H54 (cell line): ENCODE measurements around the gene ABCA4.

ENCODE experiments used
- DNase-seq: peaks from one replicate; pipeline ENCODE4 v3.0.0; 2011; ENCODE audit warnings: low spot score, mixed read lengths; ENCODE audit not compliant: insufficient read length
- FAIRE-seq: peaks from 3 replicates; lab custom pipeline; 2011; peaks lifted over from hg19 to GRCh38; lab: Jason Lieb, UNC
- POLR2A ChIP-seq: IDR thresholded peaks from 2 replicates; pipeline ENCODE4 v1.6.1; 2011; ENCODE audit warnings: low read depth, mild to moderate bottlenecking, low read length

Gene ABCA4

DNA sequence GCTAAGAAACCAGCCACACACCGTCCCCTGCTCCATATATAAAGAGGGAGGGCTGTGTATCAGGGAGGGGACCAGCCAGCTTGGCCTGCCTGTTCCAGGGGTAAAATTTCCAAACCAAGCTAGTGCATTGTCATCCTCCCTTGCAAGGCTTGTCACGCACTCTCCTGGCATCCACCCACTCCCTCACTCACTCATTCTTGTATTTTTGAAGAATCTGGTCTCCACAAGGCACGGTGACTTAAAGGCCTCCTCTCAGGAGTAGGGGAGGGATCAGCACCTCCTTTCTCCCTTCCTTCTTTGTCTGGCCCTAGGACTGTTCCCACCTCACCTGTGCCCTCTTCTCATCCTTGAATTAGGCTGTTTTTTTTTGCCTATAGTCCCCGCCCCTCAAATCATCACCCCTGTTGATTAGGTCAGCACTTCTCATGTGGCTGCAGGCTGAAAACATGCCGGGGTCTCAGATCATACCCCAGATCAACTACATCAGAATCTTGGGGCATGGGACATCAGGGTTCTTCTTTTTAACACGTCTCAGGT, 5.0 kb downstream of the ABCA4 start:
- no peak for TF ChIP-seq POLR2A
- FAIRE-seq (no peak), DNase-seq (no peak)

DNA sequence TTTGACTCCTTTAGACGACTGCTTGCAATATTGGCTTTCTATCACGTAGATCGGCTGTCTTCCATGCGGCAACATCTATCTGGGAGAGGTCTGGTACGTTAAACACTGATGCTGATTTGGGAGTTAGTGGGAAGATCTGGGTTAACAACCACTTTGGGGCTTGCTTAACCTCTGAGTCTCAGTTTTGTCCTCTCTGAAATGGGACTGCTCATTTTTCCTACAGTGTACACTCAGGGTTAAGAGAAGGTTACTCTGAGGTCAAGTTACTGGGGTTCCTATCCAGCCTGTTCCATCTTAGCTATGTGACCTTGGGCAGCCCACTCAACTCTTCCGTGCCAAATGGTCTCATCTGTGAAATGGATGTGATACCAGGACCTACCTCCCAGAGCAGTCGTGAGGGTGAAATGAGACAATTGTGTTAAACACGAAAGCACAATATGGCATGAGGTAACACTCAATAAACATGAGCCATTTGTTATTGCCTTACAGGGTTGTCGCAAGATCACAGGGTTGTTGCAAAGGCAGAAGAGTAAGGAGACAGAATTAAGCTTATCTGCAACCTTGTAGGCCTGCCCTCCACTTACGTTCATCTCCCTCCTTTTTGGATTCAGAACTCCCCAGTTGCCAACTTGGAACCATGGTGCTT, 5.6 kb downstream of the ABCA4 start:
- DNase-seq, result no peak
- no peak for TF ChIP-seq POLR2A
- no peak for FAIRE-seq

DNA sequence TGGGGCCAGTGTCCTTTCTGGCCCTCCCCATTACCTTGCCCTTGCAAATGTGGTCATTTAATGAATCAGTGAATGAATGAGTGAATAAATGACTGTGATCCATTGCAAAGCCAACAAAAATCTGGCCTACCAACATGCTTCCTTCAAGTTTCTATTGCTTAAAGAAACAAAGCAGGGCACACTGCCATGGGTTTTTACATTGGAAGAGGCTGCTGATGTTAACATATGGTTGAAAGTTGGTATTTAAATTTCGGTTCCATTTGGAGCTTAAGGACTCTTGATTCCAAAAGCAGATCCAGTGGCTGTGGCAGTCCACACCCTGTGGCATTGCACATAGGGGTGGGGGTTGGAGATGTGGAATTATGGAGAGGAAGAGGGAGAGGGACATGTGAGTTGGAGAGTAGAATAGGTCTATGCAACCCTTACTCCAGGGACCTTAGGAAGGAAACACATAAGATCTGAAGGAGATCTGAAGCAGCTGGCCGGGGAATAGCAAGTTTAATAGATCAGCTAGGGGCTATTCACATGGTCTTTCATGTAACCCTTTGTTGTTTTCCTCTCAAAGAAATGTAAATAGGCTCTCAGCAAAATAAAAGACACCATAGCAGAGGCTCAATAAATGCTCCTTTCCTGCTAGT, 7.2 kb downstream of the ABCA4 start:
- DNase-seq, result no peak
- FAIRE-seq, result no peak
- TF ChIP-seq POLR2A, result no peak

DNA sequence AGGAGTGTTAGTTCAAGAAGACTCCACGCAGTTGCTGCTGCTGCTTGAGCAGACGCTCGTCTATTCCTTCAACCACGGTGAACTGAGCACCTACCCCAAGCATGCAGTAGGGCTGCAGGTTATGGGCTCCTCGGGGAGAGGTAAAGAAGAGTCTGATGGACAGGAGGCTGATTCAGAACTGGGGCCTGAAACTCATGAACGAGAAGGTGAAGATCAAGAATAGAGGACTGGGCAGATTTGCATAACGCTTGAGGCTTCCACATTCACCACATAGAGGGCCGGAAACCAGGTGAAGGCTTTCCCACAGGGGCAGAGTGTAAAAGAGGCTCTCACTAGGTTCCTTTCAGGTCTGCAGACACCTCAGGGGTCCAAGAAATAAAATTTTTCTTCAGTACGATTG, 9.1 kb downstream of the ABCA4 start:
- no peak for DNase-seq

DNA sequence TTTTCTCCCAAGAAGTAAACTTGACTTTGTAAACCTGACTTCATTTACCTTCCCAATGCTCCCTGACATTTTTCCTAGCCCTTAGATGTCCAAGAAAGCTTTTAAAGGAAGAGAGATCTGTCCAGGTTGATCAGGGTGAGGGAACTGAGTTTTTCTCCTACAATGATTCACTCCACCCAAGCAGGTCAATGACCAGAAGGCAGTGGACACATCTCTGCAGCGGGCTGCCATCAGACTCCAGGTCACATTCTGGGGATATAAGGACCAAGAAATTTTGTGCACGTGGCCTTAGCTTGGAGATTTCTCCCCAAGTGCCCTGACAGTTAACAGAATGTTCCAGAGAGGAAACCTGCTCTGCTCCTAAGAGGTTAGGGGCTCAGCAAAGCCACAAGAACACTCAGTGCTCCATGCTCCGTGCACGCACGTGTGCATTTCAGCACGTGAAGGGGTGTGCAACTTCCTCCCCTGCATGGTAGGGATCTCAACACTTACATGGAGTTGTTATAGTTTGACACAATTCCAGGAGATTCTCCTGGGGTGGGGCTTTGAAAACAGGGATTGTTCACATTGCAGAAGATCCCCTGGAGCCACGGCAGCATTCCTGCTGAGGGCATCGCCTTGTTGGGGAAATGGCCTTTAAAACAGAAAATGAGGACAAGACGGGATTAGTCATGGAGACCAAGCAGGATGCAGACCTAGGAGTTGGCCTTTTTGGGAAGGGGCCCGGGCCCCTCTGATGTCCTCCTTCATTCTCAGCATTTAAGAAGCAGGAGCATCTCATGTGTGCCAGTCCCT, 9.8 kb downstream of the ABCA4 start:
- FAIRE-seq, result no peak

More for the DNA sequence above, 9.1 kb downstream of the ABCA4 start:
- no peak for TF ChIP-seq POLR2A
- no peak for FAIRE-seq

DNA sequence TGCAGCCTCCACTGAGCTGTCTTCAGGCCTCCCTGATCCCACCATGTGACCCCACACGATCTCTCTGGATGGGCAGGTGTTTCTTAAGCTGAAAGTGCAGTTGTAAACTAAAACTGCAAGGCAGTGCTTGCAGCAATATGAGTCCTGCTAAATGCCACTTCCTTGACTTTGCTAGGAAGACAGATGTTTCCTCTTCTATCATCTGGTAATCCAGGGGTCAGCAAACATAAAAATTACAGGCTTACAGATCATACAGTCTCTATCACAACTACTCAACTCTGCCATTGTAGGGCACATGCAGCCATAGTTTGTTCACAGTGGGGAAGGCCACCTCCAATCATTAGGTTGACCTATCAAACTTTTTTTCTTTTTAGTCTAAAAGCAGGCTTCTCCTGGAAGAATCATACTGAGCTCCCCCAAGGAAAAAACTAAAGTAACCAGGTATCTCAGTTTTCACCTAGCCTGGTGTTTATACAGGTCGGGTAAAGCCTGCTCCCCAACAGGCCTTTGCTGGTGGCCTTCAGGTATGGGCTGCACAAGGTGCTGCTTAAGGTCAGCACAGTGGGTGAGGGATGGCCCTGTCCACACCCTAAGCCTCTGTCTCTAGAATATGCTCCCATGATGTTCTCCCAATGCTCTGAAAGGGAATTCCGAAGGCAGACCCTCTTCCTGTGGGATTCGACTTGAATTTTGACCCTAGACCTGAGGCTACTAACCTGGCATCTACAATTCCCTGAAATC, 10.8 kb downstream of the ABCA4 start:
- DNase-seq, result no peak
- FAIRE-seq, result no peak
- no peak for TF ChIP-seq POLR2A

More for the DNA sequence above, 9.8 kb downstream of the ABCA4 start:
- no peak for TF ChIP-seq POLR2A
- no peak for DNase-seq

DNA sequence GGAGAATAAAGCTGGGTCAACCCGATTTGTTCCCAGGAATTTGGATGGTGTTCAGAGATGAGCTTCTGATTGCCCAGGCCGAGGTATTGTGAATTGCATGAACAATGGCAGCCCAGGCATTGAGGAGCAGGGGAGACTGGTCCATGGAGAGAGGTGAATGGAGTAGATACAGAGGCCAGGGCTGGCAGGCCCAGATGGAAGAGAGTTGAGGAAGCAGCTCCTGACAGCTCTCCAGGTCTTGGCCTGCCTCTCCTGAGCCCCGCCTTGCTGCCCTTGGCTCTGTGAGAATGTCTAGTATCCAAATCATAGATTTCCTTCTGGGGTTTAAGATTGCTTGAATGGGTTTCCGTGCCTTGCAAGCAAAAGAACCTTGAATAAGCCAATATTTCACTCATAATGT, 11.5 kb downstream of the ABCA4 start:
- DNase-seq, result no peak
- FAIRE-seq, result no peak
- no peak for TF ChIP-seq POLR2A

DNA sequence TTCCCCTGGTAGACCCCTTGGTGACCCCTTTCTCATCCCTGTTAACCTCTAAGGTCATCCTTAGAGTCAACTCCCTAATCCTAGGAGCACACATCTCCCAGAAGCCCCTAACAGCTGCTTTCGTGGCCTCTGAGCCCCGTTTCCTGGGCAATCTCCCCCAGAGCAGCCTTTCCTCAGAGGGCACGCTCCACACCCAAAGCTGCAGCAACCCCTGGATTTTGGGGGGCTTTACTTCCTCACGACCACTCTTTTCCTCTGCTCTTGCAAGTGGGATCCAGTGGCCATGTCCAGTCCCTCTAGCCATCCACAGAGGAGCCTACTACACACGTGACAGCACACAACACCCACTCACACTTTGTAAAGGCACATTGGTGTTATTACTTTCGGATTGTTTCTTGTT, 13.8 kb downstream of the ABCA4 start:
- FAIRE-seq (no peak), DNase-seq (no peak)
- no peak for TF ChIP-seq POLR2A

DNA sequence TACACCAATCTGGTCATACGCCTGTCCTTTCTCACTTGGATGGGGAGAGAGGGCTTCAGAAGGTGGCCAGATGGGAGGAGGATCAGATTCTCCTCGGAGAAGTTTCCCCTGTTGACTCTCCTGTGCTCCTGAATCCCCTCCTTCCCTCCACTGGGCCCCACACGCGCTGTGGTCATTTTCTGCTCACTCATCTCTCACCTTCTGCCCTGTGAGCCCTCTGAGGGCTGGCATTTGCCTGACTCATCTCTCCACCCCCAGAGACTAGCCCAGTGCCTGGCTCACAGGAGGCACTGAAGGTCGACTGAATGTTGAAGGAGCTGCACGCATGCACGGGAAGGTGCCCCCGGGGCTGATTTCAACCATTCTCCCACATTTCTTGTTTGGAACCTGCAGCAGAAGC, 14.2 kb downstream of the ABCA4 start:
- FAIRE-seq, result no peak
- no peak for TF ChIP-seq POLR2A
- DNase-seq, result no peak

DNA sequence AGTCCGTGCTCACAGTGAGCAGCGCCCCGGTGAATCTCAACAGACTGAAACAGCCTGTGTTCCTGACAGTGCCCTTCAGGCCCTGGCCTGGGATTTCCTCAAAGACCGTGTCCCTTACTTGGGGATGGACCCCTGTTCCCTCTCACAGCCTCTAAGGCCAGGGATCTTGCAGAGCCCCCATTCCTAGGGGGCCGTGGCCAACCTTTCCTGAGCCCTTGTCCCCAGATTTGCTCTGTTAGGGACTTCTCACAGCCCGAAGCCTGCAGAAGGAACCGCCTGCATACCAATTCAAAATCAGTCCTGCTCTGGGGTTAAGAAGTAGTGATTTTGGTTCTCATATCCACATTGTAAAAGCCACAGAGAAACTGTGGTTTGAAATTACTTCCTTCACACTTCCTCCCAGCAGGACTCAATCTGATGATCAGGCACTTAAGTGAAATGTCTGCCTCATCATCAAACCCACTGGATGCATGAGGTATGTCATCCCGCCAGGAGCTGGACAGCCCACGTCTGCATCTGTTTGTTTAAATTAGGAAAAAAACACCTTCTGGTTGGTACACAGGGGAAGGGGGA, 14.9 kb downstream of the ABCA4 start:
- FAIRE-seq, result no peak
- TF ChIP-seq POLR2A, result no peak
- DNase-seq, result no peak

DNA sequence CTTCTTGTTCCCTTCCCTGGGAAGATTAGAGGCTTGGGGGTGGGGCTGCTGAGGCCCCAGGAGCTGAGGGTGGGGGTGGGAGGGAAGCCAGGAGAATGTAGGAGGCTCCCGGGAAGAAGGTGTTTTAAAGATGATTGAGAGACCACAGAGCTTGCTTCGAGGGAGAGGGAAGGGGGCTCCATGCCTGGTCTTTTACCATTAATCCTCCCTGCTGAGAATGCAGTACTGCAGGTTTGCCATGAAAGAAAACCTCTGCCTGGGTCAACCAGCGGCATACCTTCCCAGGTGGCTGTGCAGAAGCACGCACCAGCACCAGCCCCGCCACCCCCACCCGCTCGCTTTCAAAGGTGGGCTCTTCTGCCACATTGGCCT, 15.4 kb downstream of the ABCA4 start:
- no peak for TF ChIP-seq POLR2A
- DNase-seq (no peak), FAIRE-seq (no peak)

DNA sequence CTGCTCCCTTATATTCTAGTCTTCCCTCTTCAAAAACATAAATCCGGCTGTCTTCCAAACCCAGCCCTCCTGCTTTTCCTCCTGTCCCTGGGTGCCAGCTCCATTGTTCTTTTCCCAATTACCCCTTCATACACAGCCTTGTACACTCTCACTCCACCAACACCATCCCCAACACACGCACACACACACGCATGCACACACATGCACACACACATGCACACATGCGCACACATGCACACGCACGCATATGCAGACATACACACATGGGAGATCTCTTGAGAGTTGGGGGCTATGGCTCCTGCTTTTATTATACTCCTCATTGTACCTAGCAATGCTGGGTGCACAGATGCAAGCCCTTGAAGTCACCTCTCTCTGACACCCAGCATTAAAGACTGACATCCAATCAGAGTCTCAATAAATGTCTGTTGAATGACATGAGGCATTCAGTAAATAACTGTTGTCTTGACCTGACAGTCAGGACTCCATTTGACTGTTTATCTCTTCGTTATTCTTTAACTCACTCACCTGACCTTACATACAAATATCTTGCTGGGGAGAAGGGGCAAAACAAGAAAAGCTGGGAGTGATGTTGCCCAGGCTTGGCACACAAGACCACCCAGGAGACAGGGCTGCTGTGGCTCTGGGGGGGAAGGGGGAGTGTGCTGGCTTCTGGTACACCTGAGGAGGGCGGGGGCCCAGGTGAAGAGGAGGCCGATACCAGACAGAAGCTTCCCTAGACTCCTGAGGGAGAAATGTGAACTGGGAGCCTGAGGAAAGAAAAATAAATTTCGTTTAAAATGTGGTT, 16.0 kb downstream of the ABCA4 start:
- TF ChIP-seq POLR2A, result no peak
- no peak for DNase-seq
- no peak for FAIRE-seq
